BE2C (cell line): ENCODE results near the gene ZNF311.

Source experiments
- DNase-seq: peaks from one replicate; pipeline ENCODE4 v3.0.0-alpha.2; 2020
- H3K27me3 ChIP-seq: fragments of 250-450 bp; sonication (Bioruptor Pico); 2 replicates; pipeline ENCODE4 v1.5.1; 2020; ENCODE audit warnings: mild to moderate bottlenecking
- H3K36me3 ChIP-seq: fragments of 250-450 bp; sonication (Bioruptor Pico); 2 replicates; pipeline ENCODE4 v1.5.1; 2020; ENCODE audit warnings: mild to moderate bottlenecking
- H3K4me1 ChIP-seq: fragments of 250-450 bp; sonication (Bioruptor Pico); 2 replicates; pipeline ENCODE4 v1.5.1; 2020
- H3K4me3 ChIP-seq: 2 replicates; pipeline ENCODE4 v1.5.1; 2011; ENCODE audit warnings: low read depth, low read length
- H3K9me3 ChIP-seq: fragments of 250-450 bp; sonication (Bioruptor Pico); 2 replicates; pipeline ENCODE4 v1.5.1; 2020
- CTCF ChIP-seq: IDR thresholded peaks from 2 replicates; pipeline ENCODE4 v1.5.1; 2012; ENCODE audit warnings: mild to moderate bottlenecking, low read depth, low read length

Gene ZNF311

GRCh38 chr6:28981431-28981832, 23.7 kb downstream of the ZNF311 start:
- Histone ChIP-seq H3K36me3 (no peaks in the 10 kb centered on the region), H3K9me3 (no peaks in the 10 kb centered on the region), H3K27me3 (no peaks in the 10 kb centered on the region), H3K4me3 (peak overlapping the region; percentile 63), H3K4me1 (no peaks in the 10 kb centered on the region)
- DNase-seq, result peak; percentile 70
- TF ChIP-seq CTCF, result no peak

GRCh38 chr6:28980852-28981430, 24.2 kb downstream of the ZNF311 start:
- H3K27me3 ChIP-seq, result no peaks in the 10 kb centered on the region

GRCh38 chr6:28980137-28980851, 24.8 kb downstream of the ZNF311 start:
- no peak for TF ChIP-seq CTCF
- no peaks in the 10 kb centered on the region for H3K9me3 ChIP-seq
- peak; percentile 44 for DNase-seq
- no peaks in the 10 kb centered on the region for H3K36me3 ChIP-seq
- H3K4me1 ChIP-seq, result no peaks in the 10 kb centered on the region
- no peaks in the 10 kb centered on the region for H3K27me3 ChIP-seq
- peak overlapping the region; percentile 63 for H3K4me3 ChIP-seq

More at GRCh38 chr6:28980852-28981430, 24.2 kb downstream of the ZNF311 start:
- TF ChIP-seq CTCF, result peak; percentile 48
- Histone ChIP-seq H3K36me3 (no peaks in the 10 kb centered on the region), H3K4me1 (no peaks in the 10 kb centered on the region), H3K9me3 (no peaks in the 10 kb centered on the region), H3K4me3 (peak overlapping the region; percentile 63)
- peak; percentile 85 for DNase-seq

GRCh38 chr6:28979679-28980078, 25.4 kb downstream of the ZNF311 start:
- no peak overlapping the region for H3K4me3 ChIP-seq
- H3K4me1 ChIP-seq, result no peaks in the 10 kb centered on the region
- DNase-seq, result no peak
- H3K9me3 ChIP-seq, result no peaks in the 10 kb centered on the region
- no peaks in the 10 kb centered on the region for H3K36me3 ChIP-seq
- no peak for TF ChIP-seq CTCF
- H3K27me3 ChIP-seq, result no peaks in the 10 kb centered on the region

GRCh38 chr6:28978959-28979561, 26.1 kb downstream of the ZNF311 start:
- H3K27me3 ChIP-seq, result no peaks in the 10 kb centered on the region
- no peak for DNase-seq
- no peaks in the 10 kb centered on the region for H3K9me3 ChIP-seq
- no peaks in the 10 kb centered on the region for H3K36me3 ChIP-seq
- TF ChIP-seq CTCF, result no peak
- H3K4me1 ChIP-seq, result no peaks in the 10 kb centered on the region
- H3K4me3 ChIP-seq, result no peak overlapping the region

GRCh38 chr6:28978133-28978491, 27.0 kb downstream of the ZNF311 start:
- no peak for TF ChIP-seq CTCF
- no peaks in the 10 kb centered on the region for H3K4me1 ChIP-seq
- no peaks in the 10 kb centered on the region for H3K27me3 ChIP-seq
- DNase-seq, result no peak
- H3K9me3 ChIP-seq, result no peaks in the 10 kb centered on the region
- no peaks in the 10 kb centered on the region for H3K36me3 ChIP-seq
- H3K4me3 ChIP-seq, result no peak overlapping the region
